Upper lobe of left lung (tissue), 4 donors: ENCODE measurements around the gene RBFA.

Experiments used
- CTCF ChIP-seq, 6 experiments: fragments of 450-650 bp in 4 of 6; fragments of 200-600 bp in 2 of 6; sonication (generic) in 2 of 6; IDR thresholded peaks; one replicate each; pipeline ENCODE4 v1.5.1; 2016 to 2019; ENCODE audit warnings: antibody characterized with exemption in 6 of 6
- EP300 ChIP-seq, 4 donors: sonication (generic); formaldehyde crosslinking; IDR thresholded peaks; one replicate each; pipeline ENCODE4 v1.5.1; 2017; ENCODE audit warnings: antibody characterized with exemption in 4 of 4, control low read depth in 2 of 4

DNA sequence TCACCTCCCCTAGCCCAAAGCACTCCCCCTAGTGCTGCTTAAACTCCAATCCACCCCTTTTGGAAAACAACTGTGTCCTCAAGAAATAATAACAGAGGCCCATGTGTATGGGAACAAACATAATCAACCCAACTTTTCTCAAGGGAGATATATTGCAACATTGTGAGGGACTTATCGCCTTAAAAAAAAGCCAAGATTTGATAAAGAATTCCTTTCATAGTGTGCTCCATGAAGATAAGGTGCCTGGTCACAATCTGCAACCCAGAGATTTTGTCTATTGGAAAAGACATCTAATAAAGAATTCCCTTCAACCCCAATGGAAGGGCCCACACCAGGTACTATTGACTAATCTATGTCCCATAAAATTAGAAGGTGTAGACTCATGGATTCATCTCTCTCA, 4.5 kb upstream of the RBFA start:
- TF ChIP-seq CTCF (IDR thresholded peaks at IDR 0.05) (no peak), EP300 (IDR thresholded peaks at IDR 0.05) (no peak)
